Muscle layer of duodenum (tissue), 2 donors: ENCODE data around the gene DMAC2L.
"Not testable (repeated sequence)": the region's sequence is repeated elsewhere in the genome, so short reads cannot be mapped to it uniquely, and the experiment has no call there.

Experiments
- H3K27ac ChIP-seq: one replicate; pipeline ENCODE4 v1.7.0; 2013; ENCODE audit warnings: mild to moderate bottlenecking, low read length
- H3K27me3 ChIP-seq: one replicate; pipeline ENCODE4 v1.7.0; 2013; ENCODE audit warnings: low read depth, mild to moderate bottlenecking, control low read depth, low read length
- H3K36me3 ChIP-seq, 2 donors: one replicate each; pipeline ENCODE4 v1.7.0; 2013; ENCODE audit warnings: low read length in 2 of 2, control low read depth in 1 of 2, mild to moderate bottlenecking in 1 of 2; ENCODE audit not compliant: insufficient read depth in 2 of 2, control insufficient read depth in 1 of 2
- H3K4me1 ChIP-seq, 2 donors: one replicate each; pipeline ENCODE4 v1.7.0; 2013; ENCODE audit warnings: low read length in 2 of 2, mild to moderate bottlenecking in 2 of 2, control low read depth in 1 of 2, moderate library complexity in 1 of 2; ENCODE audit not compliant: insufficient read depth in 2 of 2, control insufficient read depth in 1 of 2
- H3K4me3 ChIP-seq, 2 donors: one replicate each; pipeline ENCODE4 v1.7.0; 2013; ENCODE audit warnings: low read length in 2 of 2, low read depth in 1 of 2, mild to moderate bottlenecking in 1 of 2
- H3K9me3 ChIP-seq, 2 donors: one replicate each; pipeline ENCODE4 v1.7.0; 2013; ENCODE audit warnings: low read length in 2 of 2, control low read depth in 1 of 2, mild to moderate bottlenecking in 1 of 2; ENCODE audit not compliant: control insufficient read depth in 1 of 2
- donor health status: healthy.

DMAC2L gene

GRCh38 chr14:50344116-50344775 is 32.1 kb downstream of the DMAC2L start:
- no peak overlapping the region for H3K27ac ChIP-seq
- peaks cover 4 to 23% of the 10 kb centered on the region in 2 donors for H3K4me1 ChIP-seq

GRCh38 chr14:50344876-50345563 is 32.9 kb downstream of the DMAC2L start:
- Histone ChIP-seq H3K4me1 (peaks cover 4 to 23% of the 10 kb centered on the region in 2 donors), H3K27ac (no peak overlapping the region), H3K9me3 (no peaks in the 10 kb centered on the region), H3K4me3 (no peak overlapping the region), H3K27me3 (no peaks in the 10 kb centered on the region), H3K36me3 (no peaks in the 10 kb centered on the region)

More at GRCh38 chr14:50344116-50344775, 32.1 kb downstream of the DMAC2L start:
- no peak overlapping the region for H3K4me3 ChIP-seq
- H3K36me3 ChIP-seq: no peaks in the 10 kb centered on the region
- H3K9me3 ChIP-seq: no peaks in the 10 kb centered on the region
- H3K27me3 ChIP-seq: no peaks in the 10 kb centered on the region

GRCh38 chr14:50345846-50346422 is 33.8 kb downstream of the DMAC2L start:
- Histone ChIP-seq H3K36me3 (no peaks in the 10 kb centered on the region), H3K27ac (no peak overlapping the region), H3K9me3 (no peaks in the 10 kb centered on the region), H3K27me3 (no peaks in the 10 kb centered on the region), H3K4me3 (no peak overlapping the region), H3K4me1 (peaks cover 4 to 23% of the 10 kb centered on the region in 2 donors)

GRCh38 chr14:50347521-50347920 is 35.4 kb downstream of the DMAC2L start:
- no peak overlapping the region for H3K27ac ChIP-seq
- H3K36me3 ChIP-seq: no peaks in the 10 kb centered on the region
- H3K4me1 ChIP-seq: peaks cover 4 to 17% of the 10 kb centered on the region in 2 donors
- H3K4me3 ChIP-seq: no peak overlapping the region
- H3K27me3 ChIP-seq: no peaks in the 10 kb centered on the region
- no peaks in the 10 kb centered on the region for H3K9me3 ChIP-seq

GRCh38 chr14:50348933-50349332 is 36.8 kb downstream of the DMAC2L start:
- Histone ChIP-seq H3K4me1 (peaks cover 4 to 7% of the 10 kb centered on the region in 2 donors), H3K27ac (no peak overlapping the region), H3K27me3 (no peaks in the 10 kb centered on the region), H3K4me3 (no peak overlapping the region), H3K36me3 (no peaks in the 10 kb centered on the region), H3K9me3 (no peaks in the 10 kb centered on the region)

GRCh38 chr14:50350975-50351374 is 38.9 kb downstream of the DMAC2L start:
- no peaks in the 10 kb centered on the region for H3K36me3 ChIP-seq
- H3K4me3 ChIP-seq: no peak overlapping the region
- H3K27ac ChIP-seq: no peak overlapping the region
- no peaks in the 10 kb centered on the region for H3K27me3 ChIP-seq
- no peaks in the 10 kb centered on the region for H3K4me1 ChIP-seq
- no peaks in the 10 kb centered on the region for H3K9me3 ChIP-seq

GRCh38 chr14:50352584-50352983 is 40.5 kb downstream of the DMAC2L start:
- no peaks in the 10 kb centered on the region for H3K4me1 ChIP-seq
- H3K9me3 ChIP-seq: no peaks in the 10 kb centered on the region
- no peaks in the 10 kb centered on the region for H3K27me3 ChIP-seq
- no peak overlapping the region for H3K4me3 ChIP-seq
- no peaks in the 10 kb centered on the region for H3K36me3 ChIP-seq
- H3K27ac ChIP-seq: no peak overlapping the region

- H3K4me1 ChIP-seq: no peaks in the 10 kb centered on the region
- no peak overlapping the region for H3K27ac ChIP-seq
Measured at GRCh38 chr14:50353126-50353525, 41.0 kb downstream of the DMAC2L start.

GRCh38 chr14:50354527-50354926 is 42.4 kb downstream of the DMAC2L start:
- Histone ChIP-seq H3K27ac (no peak overlapping the region), H3K4me1 (no peaks in the 10 kb centered on the region), H3K9me3 (no peaks in the 10 kb centered on the region), H3K27me3 (no peaks in the 10 kb centered on the region), H3K36me3 (no peaks in the 10 kb centered on the region), H3K4me3 (no peak overlapping the region)

More at GRCh38 chr14:50353126-50353525, 41.0 kb downstream of the DMAC2L start:
- Histone ChIP-seq H3K27me3 (no peaks in the 10 kb centered on the region), H3K4me3 (no peak overlapping the region), H3K9me3 (no peaks in the 10 kb centered on the region), H3K36me3 (no peaks in the 10 kb centered on the region)

- Histone ChIP-seq H3K36me3 (no peaks in the 10 kb centered on the region), H3K27ac (no peak overlapping the region), H3K4me3 (no peak overlapping the region), H3K27me3 (no peaks in the 10 kb centered on the region), H3K4me1 (no peaks in the 10 kb centered on the region), H3K9me3 (no peaks in the 10 kb centered on the region)
Measured at GRCh38 chr14:50355692-50356091, 43.6 kb downstream of the DMAC2L start.

- H3K27me3 ChIP-seq, H3K9me3 ChIP-seq, H3K4me1 ChIP-seq, H3K36me3 ChIP-seq, H3K27ac ChIP-seq, H3K4me3 ChIP-seq: not testable (repeated sequence)
Measured at GRCh38 chr14:50356283-50356682, 44.2 kb downstream of the DMAC2L start.
